Measurements from ENCODE around the gene METTL26. TPM values are rescaled to one million over a fixed set of nuclear protein-coding genes. Genes with fewer than 3 reads are reported as not detected.
A peak's percentile ranks its signal among the peaks of the same experiment; 100 is the strongest.

Gene METTL26
- total RNA-seq, 1 donor from 2014 or later = 48.7 TPM

DNA sequence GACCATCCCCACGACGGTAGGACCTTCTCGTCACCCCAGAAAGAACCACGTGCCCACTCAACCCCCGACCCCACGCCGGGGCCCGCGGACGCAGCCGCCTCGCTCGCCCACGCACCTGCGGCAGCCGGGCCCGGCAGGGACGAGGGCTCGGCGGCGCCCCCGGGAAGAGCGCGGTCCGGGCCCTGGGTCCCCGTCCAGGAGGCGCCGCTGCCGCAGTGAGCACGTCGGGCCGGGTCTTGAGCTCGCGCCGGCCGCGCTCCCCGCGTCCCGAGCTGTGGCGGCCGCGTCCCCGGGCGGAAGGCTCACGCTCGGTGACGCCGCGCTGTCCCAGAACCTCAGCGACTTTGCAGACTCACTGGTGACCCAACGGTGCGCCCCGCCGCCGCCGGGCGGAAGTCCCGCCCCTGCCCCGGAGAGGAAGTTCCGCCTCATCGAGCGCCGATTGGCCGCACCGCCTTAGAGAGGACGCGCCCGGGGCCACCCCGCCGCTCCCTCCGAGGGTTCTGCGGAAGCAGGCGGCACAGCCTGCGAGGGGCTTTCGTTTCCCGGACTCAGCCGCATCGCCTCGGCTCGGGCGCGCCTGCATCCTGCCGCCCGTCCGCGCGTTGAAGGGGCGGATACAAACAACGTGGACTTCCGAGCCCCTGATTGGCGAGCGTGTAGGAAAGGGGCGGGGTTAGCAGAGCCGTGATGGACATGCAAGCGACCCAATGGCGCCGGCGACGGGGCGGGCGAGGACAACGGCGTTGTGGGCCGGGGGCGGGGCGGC, 47.0 kb downstream of the METTL26 start:
- H3K4me1 Mint-ChIP-seq = peaks cover 41% of the 10 kb centered on the region
- H3K36me3 Mint-ChIP-seq (ENCODE audit: low read depth) = peaks cover 7% of the 10 kb centered on the region
- CTCF ChIA-PET = interaction anchor here (1.3 kb wide), 1 partner anchor 9 kb away, joined by 4 read pairs; no protein-coding TSS in a partner anchor
- peak overlapping the region; percentile 99 for H3K4me3 Mint-ChIP-seq
- POLR2A ChIA-PET = interaction anchor here (0.6 to 2.3 kb wide), 7 partner anchors 10 to 238 kb away, joined by 3 to 14 read pairs (median 5); partner anchors contain the start of genes METTL26, NHLRC4, PIGQ and WDR90
- H3K9me3 Mint-ChIP-seq = no peaks in the 10 kb centered on the region
- ATAC-seq (ENCODE audit: low read depth) (peak; percentile 74), DNase-seq (peak; percentile 99)
- peak overlapping the region; percentile 100 for H3K27ac Mint-ChIP-seq
- intact Hi-C loops (cut with micrococcal nuclease) = loop anchor here (1.0 to 5.0 kb wide), 7 partner anchors 47 to 237 kb away; partner anchors contain the start of genes AXIN1, CAPN15, CIAO3 and DECR2
- no peaks in the 10 kb centered on the region for H3K27me3 Mint-ChIP-seq
- TF ChIP-seq, protein P1, sequence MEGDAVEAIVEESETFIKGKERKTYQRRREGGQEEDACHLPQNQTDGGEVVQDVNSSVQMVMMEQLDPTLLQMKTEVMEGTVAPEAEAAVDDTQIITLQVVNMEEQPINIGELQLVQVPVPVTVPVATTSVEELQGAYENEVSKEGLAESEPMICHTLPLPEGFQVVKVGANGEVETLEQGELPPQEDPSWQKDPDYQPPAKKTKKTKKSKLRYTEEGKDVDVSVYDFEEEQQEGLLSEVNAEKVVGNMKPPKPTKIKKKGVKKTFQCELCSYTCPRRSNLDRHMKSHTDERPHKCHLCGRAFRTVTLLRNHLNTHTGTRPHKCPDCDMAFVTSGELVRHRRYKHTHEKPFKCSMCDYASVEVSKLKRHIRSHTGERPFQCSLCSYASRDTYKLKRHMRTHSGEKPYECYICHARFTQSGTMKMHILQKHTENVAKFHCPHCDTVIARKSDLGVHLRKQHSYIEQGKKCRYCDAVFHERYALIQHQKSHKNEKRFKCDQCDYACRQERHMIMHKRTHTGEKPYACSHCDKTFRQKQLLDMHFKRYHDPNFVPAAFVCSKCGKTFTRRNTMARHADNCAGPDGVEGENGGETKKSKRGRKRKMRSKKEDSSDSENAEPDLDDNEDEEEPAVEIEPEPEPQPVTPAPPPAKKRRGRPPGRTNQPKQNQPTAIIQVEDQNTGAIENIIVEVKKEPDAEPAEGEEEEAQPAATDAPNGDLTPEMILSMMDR (IDR thresholded peaks at IDR 0.05) = no peak

DNA sequence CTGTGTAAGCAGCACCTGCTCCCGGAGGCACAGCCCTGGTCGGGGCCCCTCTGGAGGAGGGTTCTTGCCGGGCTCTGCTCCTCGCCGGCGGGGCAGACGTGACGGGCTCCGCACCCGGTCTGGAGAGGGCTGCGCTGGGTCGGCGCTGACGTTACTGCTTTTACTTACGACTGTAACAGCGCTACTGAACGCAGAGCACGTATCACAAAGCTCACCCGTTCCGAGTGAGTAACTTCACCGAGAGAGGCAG, 47.5 kb downstream of the METTL26 start:
- intact Hi-C loops (cut with micrococcal nuclease) = loop anchor here (2.0 to 5.0 kb wide), 3 partner anchors 72 to 186 kb away; partner anchors contain the start of genes CIAO3 and DECR2
- POLR2A ChIA-PET = interaction anchor here (0.6 to 2.3 kb wide), 8 partner anchors 9 to 422 kb away, joined by 3 to 14 read pairs (median 5); partner anchors contain the start of genes METTL26, NHLRC4, PIGQ and WDR90
- Mint-ChIP-seq H3K4me1 (peaks cover 39% of the 10 kb centered on the region), H3K9me3 (no peaks in the 10 kb centered on the region), H3K27me3 (no peaks in the 10 kb centered on the region), H3K27ac (peak overlapping the region; percentile 97), H3K4me3 (peak overlapping the region; percentile 95), H3K36me3 (ENCODE audit: low read depth) (peaks cover 7% of the 10 kb centered on the region)
- CTCF ChIA-PET = interaction anchor here (1.3 kb wide), 1 partner anchor 9 kb away, joined by 4 read pairs; no protein-coding TSS in a partner anchor
- ATAC-seq (ENCODE audit: low read depth) (peak; percentile 21), DNase-seq (peak; percentile 70)
- TF ChIP-seq, protein P1 (IDR thresholded peaks at IDR 0.05) = no peak

DNA sequence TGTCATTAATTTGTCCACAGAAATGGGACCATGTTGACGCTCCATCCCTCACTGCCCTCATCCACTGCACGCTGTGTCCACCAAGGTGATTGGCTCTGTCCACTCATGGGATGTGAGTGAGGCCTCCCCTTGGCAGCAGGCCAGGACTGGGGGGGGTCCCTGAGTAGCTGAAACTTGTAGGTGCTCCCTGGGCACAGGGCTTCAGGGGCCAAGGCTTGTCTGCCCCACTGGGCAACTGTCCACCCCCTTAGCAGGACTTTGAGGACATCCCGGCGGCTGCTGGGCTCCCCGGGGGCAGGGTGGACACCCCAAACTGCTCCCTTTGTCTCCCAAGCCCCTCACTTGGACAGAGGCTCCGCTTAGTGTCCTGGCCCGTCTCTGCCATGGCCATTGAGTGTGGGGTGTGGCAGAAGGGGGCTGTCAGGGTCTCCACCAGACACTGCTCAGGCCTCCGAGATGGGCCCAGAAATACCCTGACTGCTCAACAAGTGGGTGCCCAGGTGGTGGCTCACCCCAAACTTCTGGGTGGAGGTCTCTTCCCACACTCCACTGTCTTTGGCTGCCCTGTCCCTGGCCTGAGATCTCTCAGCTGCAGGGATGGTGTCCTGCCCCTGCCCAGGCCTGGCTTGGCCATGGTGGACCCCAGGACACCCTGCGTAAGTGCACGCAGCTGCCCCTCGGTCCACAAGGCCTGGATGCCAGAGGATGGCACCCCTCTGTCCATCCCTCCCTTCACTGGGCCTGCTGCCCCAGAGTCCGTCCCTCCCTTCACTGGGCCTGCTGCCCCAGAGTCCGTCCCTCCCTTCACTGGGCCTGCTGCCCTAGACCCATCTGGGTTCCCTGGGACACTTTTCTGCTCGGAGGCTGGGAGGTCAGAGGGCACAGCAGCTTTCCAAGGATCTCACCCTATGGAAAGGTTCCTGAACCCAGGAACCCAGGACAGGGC, 49.2 kb downstream of the METTL26 start:
- intact Hi-C loops (cut with micrococcal nuclease) = loop anchor here (5.0 kb wide), 1 partner anchor 185 kb away; the partner anchor contains the start of gene DECR2
- ATAC-seq (ENCODE audit: low read depth) (no peak), DNase-seq (peak; percentile 14)
- peak overlapping the region; percentile 69 for H3K4me3 Mint-ChIP-seq
- H3K36me3 Mint-ChIP-seq (ENCODE audit: low read depth) = peaks cover 7% of the 10 kb centered on the region
- no peaks in the 10 kb centered on the region for H3K27me3 Mint-ChIP-seq
- peaks cover 25% of the 10 kb centered on the region for H3K4me1 Mint-ChIP-seq
- POLR2A ChIA-PET = interaction anchor here (1.0 to 2.3 kb wide), 2 partner anchors 50 to 81 kb away, joined by 3 to 14 read pairs; partner anchors contain the start of genes METTL26 and RHOT2
- CTCF ChIA-PET = no interaction called here
- H3K27ac Mint-ChIP-seq = peak overlapping the region; percentile 46
- TF ChIP-seq, protein P1 (IDR thresholded peaks at IDR 0.05) = no peak
- no peaks in the 10 kb centered on the region for H3K9me3 Mint-ChIP-seq

DNA sequence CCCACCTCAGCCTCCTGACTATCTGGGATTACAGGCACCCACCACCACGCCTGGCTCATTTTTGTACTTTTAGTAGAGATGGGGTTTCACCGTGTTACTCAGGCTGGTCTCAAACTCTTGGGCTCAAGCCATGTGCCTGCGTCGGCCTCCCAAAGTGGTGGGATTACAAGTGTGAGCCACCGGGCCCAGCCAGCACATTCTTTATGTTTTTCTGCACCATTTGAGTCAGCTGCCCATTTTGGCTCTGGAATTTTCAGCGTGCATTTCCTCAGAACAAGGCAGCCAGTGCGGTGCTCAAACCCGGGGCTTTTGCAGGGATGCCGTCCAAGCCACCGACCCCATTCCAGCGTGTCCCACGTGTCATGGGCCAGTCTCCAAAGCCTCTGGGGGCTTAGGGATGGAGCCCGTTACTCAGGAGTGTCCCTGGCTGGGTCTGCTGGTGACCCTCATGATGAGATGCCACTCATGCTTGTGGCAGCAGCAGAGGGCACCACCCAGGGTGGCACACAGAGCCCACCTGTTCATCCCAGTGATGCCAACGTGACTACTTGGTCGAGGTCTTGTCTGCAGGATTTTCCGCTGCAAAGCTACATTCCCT, 50.0 kb downstream of the METTL26 start:
- no peak for DNase-seq
- no peak for ATAC-seq (ENCODE audit: low read depth)
- ChIA-PET CTCF (no interaction called here), POLR2A (no interaction called here)
- Mint-ChIP-seq H3K4me1 (peaks cover 21% of the 10 kb centered on the region), H3K36me3 (ENCODE audit: low read depth) (peaks cover 7% of the 10 kb centered on the region), H3K4me3 (no peak overlapping the region), H3K27me3 (no peaks in the 10 kb centered on the region), H3K9me3 (no peaks in the 10 kb centered on the region), H3K27ac (no peak overlapping the region)
- intact Hi-C loops (cut with micrococcal nuclease) = loop anchor here (5.0 kb wide), 1 partner anchor 184 kb away; the partner anchor contains the start of gene DECR2
- TF ChIP-seq, protein P1 (IDR thresholded peaks at IDR 0.05) = no peak
